DMS114 treated with DMSO at 0.1 percent for 48 hours (cell line): Measurements from ENCODE around the gene EML6.

Experiments used
- DNase-seq: peaks from one replicate; lab custom pipeline; 2025; ENCODE audit not compliant: unreplicated experiment; lab: John Stamatoyannopoulos, UW

EML6 gene

GRCh38 chr2:54957321-54957999 lies 234.0 kb downstream of the EML6 start:
- DNase-seq: no peak

DNA sequence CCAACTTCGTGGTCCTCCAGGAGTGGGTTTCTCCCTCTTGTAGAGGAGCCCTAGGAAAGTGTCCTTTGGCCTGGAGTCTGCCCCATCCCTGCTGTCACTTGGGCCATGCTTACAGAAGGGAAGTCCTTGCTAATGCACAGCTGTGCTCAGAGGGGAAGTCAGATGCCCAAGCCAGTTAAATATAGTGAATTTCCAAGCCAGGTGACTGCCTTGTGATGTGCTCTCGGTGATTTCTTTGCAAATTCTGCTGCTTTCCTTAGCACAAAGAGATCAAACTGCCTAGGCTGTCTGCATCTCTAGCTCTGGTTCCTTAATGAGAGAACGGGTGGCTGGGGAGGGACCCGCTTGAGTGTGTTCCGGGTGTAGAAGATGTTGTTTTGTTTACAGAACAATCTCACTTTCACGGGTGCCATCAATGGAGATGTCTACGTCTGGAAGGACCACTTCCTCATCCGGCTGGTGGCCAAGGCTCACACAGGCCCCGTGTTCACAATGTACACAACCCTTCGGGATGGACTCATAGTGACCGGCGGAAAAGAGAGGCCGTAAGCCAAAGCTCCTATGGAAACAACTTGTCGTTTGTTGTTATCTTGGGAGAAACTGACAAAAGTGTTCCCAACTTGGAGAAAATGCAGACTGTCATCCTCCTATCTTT lies 235.4 kb downstream of the EML6 start:
- DNase-seq: no peak

GRCh38 chr2:54960164-54960563 lies 236.7 kb downstream of the EML6 start:
- DNase-seq: no peak

GRCh38 chr2:54962511-54962910 lies 239.0 kb downstream of the EML6 start:
- no peak for DNase-seq

DNA sequence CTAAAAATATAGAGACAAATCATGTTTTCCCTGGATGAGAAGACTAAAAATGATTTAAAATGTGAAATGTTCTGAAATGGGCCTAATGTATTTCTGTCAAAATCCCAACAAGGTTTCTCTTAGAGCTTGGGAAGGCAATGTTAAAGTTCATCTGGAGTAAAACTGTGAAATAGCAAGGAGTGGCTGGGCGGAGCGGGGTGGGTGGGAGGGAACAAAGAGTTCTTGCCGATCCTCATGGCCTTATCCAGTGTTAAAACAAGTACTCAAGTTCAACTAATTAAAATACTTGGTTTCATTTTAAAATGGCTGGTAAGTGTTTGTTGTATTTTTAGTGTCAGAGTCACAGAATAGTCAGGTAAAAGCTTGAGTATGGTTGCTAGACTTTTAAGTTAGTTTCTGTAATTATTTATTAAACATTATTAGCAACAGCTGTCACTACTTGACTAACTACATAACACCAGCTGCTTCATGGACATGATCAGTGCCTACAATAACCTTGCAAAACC lies 239.5 kb downstream of the EML6 start:
- DNase-seq: no peak

GRCh38 chr2:54963476-54963875 lies 240.0 kb downstream of the EML6 start:
- DNase-seq: no peak

- no peak for DNase-seq
These were observed 240.8 kb downstream of the EML6 start for GRCh38 chr2:54964271-54964670.

GRCh38 chr2:54964816-54965215 lies 241.4 kb downstream of the EML6 start:
- no peak for DNase-seq

DNA sequence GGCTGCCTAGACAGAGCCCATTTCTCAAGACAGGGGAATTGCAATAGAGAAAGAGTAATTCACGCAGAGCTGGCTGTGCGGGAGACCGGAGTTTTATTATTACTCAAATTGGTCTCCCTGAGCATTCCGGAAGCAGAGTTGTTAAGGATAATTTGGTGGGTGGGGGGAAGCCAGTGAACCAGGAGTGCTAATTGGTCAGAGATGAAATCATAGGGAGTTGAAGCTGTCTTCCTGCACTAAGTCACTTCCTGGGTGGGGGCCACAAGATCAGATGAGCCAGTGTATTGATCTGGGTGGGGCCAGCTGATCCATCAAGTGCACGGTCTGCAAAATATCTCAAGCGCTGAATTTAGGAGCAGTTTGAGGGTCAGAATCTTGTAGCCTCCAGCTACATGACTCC lies 242.0 kb downstream of the EML6 start:
- DNase-seq: no peak

DNA sequence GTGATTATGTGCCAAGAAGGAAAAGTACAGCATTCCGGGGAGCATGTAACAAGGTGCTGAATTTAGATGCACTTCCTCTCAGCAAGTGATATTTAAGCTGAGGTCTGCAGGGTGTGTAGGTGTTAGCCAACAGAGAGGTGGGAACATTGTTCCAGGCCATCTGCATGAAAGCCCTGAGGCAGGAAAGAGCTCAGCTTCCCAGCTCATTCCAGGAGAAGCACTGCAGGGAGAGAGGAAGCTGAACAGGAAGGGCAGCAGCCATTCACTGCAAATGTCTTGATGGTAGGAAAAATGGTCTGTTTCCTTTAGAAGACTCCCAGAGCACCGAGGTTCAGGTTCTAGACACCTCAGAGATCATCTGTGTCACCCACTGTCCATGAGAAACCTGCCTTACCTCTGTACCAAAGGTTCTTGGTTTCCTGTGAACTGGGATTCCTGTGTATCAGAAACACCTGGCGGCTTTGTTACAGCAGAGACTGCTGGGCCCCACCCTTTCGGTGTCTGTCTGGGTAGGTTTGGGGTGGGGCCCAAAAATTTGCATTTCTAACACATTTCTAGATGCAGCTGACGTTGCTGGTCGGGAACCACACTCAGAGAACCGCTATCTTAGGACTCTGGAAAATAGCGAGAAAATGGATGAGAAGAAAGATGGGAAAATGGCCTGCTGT lies 242.8 kb downstream of the EML6 start:
- DNase-seq: no peak

DNA sequence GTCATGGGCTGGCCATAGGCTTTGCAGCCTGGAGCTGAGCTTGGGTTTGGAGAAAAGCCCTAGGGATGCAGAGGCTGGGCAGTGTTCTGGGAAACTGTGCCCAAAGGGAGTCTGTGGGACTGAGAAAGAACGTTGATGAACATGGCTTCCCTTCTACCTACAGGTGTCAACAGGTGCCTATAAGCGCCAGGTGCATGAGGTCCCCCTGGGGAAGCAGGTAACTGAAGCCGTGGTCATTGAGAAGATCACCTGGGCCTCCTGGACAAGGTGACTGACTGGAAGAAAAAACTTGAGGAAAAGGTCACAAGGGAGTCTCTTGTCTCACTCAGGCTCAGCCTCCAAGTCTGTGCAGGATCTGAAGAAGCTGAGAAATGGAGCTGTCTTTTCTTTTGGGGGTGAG lies 243.4 kb downstream of the EML6 start:
- DNase-seq: no peak

- no peak for DNase-seq
These were observed 243.8 kb downstream of the EML6 start for GRCh38 chr2:54967269-54967668.

DNA sequence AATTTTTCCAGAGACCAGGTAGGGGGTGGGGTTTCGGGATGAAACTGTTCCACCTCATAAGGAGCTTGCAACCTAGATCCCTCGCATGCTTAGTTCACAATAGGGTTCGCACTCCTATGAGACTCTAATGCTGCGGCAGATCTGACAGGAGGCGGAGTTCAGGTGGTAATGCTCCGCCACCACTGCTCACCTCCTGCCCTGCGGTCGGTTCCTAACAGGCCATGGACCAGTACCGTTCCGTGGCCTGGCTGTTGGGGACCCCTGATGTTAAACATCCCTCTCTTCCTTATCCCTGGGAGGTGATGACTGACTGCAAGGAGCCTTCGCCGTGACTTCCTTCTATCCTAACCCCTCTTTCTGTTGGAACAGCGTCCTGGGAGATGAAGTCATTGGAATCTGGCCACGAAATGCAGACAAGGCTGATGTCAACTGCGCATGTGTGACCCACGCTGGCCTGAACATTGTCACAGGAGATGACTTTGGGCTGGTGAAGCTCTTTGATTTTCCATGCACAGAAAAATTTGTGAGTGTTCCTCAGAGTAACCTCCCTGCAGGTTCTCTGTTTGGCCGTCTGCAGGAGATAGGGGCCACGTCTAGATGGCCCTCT lies 244.4 kb downstream of the EML6 start:
- no peak for DNase-seq

DNA sequence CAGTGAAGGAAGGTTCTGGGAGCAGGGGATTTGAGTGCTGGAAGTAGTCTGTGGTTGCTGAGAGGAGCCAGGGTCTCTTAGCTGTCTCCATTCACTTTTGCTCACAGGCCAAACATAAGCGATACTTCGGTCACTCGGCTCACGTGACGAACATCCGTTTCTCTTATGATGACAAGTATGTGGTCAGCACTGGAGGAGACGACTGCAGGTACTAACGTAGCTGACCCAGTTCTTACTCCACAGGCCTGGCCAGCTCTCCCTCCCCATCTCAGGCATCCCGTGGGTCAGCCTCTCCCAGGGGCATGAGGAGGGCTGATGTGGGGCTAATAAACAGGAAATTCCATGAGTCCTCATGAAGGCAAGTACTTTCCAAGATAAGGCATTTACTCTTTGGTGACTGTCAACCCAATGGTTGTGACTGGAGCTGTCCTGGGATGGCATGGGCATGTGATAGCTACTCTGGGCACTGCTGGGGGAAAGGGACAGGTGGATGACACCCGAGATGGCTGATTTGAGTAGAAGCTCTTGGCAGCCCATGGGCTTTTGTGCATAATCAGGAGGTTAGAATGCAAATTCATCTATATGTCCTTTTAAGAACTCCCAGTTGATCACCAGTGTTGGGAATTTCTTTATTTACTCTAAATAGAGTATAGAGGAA lies 245.2 kb downstream of the EML6 start:
- no peak for DNase-seq

GRCh38 chr2:54969295-54969939 lies 246.0 kb downstream of the EML6 start:
- no peak for DNase-seq

DNA sequence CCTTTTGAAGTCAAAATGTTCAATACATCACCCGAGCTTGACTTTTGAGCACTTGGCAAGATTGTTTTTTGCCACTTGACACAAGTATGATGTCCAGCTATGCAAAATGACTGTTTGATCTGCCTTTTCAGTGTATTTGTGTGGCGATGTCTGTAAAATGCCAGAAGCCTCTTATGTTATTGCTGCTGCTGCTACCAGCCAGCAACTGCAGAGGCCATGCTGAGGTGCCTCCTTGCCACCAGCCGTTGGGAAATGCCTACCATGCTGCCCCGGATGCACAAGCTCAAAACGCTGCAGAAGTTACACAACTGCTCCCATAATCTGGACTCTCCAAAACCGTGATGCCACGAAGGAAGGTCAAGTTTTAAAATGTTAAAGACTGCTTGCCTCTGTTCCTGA lies 246.5 kb downstream of the EML6 start:
- DNase-seq: no peak

GRCh38 chr2:54975175-54975574 lies 251.7 kb downstream of the EML6 start:
- DNase-seq: no peak

DNA sequence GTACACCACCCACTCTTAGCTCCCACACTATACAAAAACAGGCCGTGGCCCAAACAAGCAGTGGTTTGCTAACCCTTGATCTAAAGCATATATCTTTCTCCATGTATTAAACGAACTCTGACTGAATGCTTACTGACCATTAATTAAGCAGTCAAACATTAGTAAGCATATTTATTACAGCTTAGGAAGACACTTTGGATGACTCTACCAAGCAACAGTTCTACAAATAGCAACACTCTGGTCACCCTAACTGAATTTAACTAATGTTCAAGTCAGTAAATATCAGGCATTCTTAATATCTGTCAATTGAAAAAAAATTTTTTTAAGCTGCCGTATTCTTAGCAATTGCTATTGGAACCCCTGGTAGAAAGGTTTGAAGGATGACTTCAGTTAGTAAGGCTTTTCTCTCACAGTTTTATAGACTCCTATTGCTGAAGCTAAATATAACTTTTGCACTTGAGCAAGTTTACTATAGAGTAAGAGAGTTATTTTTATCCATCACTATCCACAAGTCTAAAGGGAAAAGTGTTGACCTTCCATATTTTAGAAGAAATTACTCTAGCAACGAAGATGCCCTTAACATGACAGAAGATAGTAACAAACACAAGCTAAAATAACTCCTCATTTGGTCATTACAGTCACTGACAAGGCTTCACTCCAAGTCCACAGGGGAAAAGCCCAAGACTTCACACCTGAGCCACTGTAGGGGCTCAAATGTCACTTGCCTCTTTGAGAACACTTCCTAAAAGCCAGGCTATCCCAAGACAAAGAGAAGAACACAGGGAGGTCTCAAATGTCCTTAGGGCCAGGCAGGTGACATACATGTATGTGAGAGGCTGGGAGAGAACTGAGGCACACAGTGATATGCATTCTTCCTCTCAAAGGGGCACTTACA lies 252.4 kb downstream of the EML6 start:
- no peak for DNase-seq

DNA sequence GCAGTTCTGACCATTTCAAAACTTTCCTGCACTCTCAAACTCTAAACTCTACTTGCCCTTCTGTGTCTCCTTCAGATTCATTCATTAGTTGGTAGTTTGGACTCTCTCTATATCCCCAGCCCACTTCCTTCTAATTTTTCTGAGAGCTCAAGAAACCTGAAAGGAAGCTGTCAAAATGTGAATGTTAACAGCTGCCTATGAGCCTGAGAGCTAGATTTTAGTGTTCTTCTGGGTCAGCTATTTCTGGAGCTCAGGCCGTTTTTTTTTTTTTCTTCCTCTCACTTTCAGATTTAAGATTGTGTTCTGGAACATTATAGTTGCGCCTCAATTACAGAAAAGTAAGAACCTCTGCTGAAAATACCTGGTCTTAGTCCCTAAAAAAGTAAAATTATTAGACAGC lies 253.7 kb downstream of the EML6 start:
- DNase-seq: no peak
